OCI-LY7 (cell line): ENCODE measurements around the gene FAM234B. TPM values are rescaled to one million over a fixed set of nuclear protein-coding genes. Genes with fewer than 3 reads are reported as not detected.

Source experiments
- BruUV-seq: library from RNA; stranded (reverse); fragments of 400-500 nt; replicated peaks from 2 replicates; lab custom pipeline; 2021; lab: Mats Ljungman, UMichigan
- CTCF ChIA-PET: fragments of 300-600 bp; sonication (Branson Sonifier 250); formaldehyde crosslinking; loops from one replicate; lab custom pipeline; 2022; ENCODE audit warnings: antibody characterized with exemption; ENCODE audit not compliant: unreplicated experiment; lab: Charles Lee
- POLR2A ChIA-PET: fragments of 300-600 bp; sonication (Branson Sonifier 250); formaldehyde crosslinking; loops from one replicate; lab custom pipeline; 2022; ENCODE audit warnings: antibody characterized with exemption; lab: Charles Lee
- DNase-seq: peaks from one replicate; pipeline ENCODE4 v3.0.0-alpha.2; 2015; ENCODE audit warnings: low spot score
- H2AFZ ChIP-seq: fragments of 200-600 bp; sonication (generic), shearing (Covaris generic); 2 replicates; pipeline ENCODE4 v1.6.1; 2014; ENCODE audit warnings: mild to moderate bottlenecking, antibody characterized with exemption, low read length, moderate library complexity
- H3K27ac ChIP-seq: fragments of 200-600 bp; sonication (generic); 2 replicates; pipeline ENCODE4 v1.5.1; 2014; ENCODE audit warnings: mixed run types, low read depth, mild to moderate bottlenecking, moderate library complexity, low read length, inconsistent platforms; ENCODE audit not compliant: poor library complexity, severe bottlenecking
- H3K36me3 ChIP-seq: fragments of 200-600 bp; sonication (generic); 2 replicates; pipeline ENCODE4 v1.6.1; 2014; ENCODE audit warnings: mild to moderate bottlenecking, antibody characterized with exemption, low read length, moderate library complexity, mixed read lengths; ENCODE audit not compliant: insufficient read depth
- H3K4me1 ChIP-seq: fragments of 200-600 bp; sonication (generic); 2 replicates; pipeline ENCODE4 v1.5.1; 2014; ENCODE audit warnings: mild to moderate bottlenecking, low read length; ENCODE audit not compliant: insufficient read depth, poor library complexity, severe bottlenecking
- H3K4me2 ChIP-seq: fragments of 200-600 bp; sonication (generic); 2 replicates; pipeline ENCODE4 v1.6.1; 2014; ENCODE audit warnings: mild to moderate bottlenecking, low read length
- H3K4me3 ChIP-seq: fragments of 200-600 bp; sonication (generic); 2 replicates; pipeline ENCODE4 v1.5.1; 2014; ENCODE audit warnings: mild to moderate bottlenecking, low read depth, low read length; ENCODE audit not compliant: poor library complexity, severe bottlenecking
- H3K79me2 ChIP-seq: fragments of 200-600 bp; sonication (generic); 2 replicates; pipeline ENCODE4 v1.6.1; 2016; ENCODE audit warnings: low read depth, mild to moderate bottlenecking, low read length, moderate library complexity, mixed read lengths; ENCODE audit not compliant: insufficient read depth
- H3K9me2 ChIP-seq: fragments of 200-600 bp; sonication (generic); 2 replicates; pipeline ENCODE4 v1.6.1; 2016; ENCODE audit warnings: mild to moderate bottlenecking, low read length, mixed read lengths; ENCODE audit not compliant: insufficient read depth
- H3K9me3 ChIP-seq: fragments of 200-600 bp; sonication (generic); 2 replicates; pipeline ENCODE4 v1.6.1; 2014; ENCODE audit warnings: mild to moderate bottlenecking, mixed run types, low read length, mixed read lengths
- H4K20me1 ChIP-seq: fragments of 200-600 bp; sonication (generic); 2 replicates; pipeline ENCODE4 v1.6.1; 2014; ENCODE audit warnings: mild to moderate bottlenecking, antibody characterized with exemption, low read length, moderate library complexity, mixed read lengths; ENCODE audit not compliant: insufficient read depth
- CTCF ChIP-seq: fragments of 200-600 bp; sonication (generic); conservative IDR thresholded peaks from 2 replicates; pipeline ENCODE4 v1.5.1; 2014; ENCODE audit warnings: mild to moderate bottlenecking, antibody characterized with exemption, low read length, moderate library complexity, mixed read lengths
- EZH2phosphoT487 ChIP-seq: fragments of 200-600 bp; sonication (generic); IDR thresholded peaks from 2 replicates; pipeline ENCODE4 v1.6.1; 2018; ENCODE audit warnings: low read depth, borderline replicate concordance, mild to moderate bottlenecking, mixed run types, antibody characterized with exemption, low read length, moderate library complexity, mixed read lengths
- intact Hi-C: fragments of 100-400 bp; cut with micrococcal nuclease; formaldehyde crosslinking; loops from one replicate; pipeline ENCODE4 v1.10.0; 2022; ENCODE audit not compliant: unreplicated experiment
- total RNA-seq, 2 experiments: library from RNA; depleted of rRNA in 1 of 2; stranded (reverse); fragments of >200 nt in 1 of 2; shearing (Covaris generic) in 1 of 2; gene quantifications; 2 replicates each; pipeline ENCODE4 v1.2.3, GENCODE V29; 2014 to 2022

The FAM234B gene
- total RNA-seq, 2 experiments from 2014 or later, result 4.7 to 7.0 TPM

DNA sequence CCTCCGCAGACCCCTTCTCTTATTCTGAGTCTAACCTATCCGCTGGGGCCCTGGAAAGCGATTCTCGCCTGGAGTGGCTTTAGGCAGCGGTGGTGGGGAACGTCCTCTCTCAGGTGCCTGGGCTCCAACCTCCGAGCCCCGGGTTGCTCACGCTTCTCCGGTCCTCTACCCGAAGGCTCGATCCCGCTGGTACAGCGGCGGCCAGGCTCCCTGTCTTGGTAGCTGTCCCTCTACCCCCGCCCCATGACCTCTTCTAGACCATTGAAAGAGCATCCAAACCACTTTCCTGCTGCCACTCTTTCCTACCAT, 43.6 kb upstream of the FAM234B start:
- no peaks in the 10 kb centered on the region for H3K36me3 ChIP-seq
- peak overlapping the region; percentile 69 for H3K4me2 ChIP-seq
- H3K4me1 ChIP-seq, result peaks cover 9% of the 10 kb centered on the region
- no peak for DNase-seq
- no TSS peak for BruUV-seq
- peak overlapping the region; percentile 62 for H3K4me3 ChIP-seq
- no peak overlapping the region for H3K27ac ChIP-seq
- intact Hi-C loops, result loop anchor here (2.0 to 10.0 kb wide), 2 partner anchors 84 to 216 kb away; partner anchors contain the start of gene APOLD1
- ChIA-PET POLR2A (no interaction called here), CTCF (no interaction called here)
- H2AFZ ChIP-seq, result peak overlapping the region; percentile 74
- H3K9me2 ChIP-seq, result no peaks in the 10 kb centered on the region
- H3K79me2 ChIP-seq, result no peaks in the 10 kb centered on the region
- H4K20me1 ChIP-seq, result no peaks in the 10 kb centered on the region
- H3K9me3 ChIP-seq, result no peaks in the 10 kb centered on the region
- TF ChIP-seq CTCF (no peak), EZH2phosphoT487 (no peak)

DNA sequence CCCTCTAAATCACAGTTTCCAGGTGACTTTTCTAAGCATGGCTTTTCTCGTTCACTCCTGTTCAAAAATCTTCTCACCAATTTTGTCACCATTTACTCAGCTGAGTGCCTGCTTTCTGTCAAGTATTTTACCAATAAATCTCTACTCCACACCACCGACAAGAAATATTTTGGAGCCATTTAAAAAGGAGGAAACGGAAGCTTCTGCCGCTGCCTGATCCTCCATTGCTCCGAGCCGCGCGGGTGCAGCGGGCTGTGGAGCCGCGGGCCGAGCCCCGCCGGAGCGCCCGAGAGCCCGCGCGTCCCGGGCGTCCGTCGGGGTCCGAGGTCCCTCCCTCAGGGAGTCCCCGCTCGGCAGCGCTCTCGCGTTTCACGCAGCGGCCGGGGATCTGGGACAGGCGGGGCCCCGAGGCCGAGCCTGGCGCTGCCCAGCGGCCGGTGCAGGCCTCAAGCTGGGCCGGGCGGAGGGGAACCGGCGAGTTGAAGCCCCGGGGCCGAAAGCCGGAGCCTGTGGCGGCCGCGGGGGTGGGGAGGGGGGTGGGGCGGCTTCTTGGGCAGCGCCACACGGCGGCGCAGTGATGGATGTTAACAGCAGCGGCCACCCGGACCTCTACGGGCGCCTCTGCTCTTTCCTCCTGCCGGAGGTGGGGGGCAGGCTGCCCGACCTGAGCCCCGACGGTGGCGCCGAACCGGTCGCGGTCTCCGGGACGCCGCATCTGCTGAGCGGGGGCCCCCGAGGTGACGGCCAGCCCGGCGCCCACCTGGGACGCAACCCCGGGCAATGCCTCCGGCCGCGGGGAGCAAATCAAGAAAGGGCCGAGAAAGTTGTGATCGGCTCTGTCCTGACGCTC, 43.0 kb upstream of the FAM234B start:
- H3K36me3 ChIP-seq, result no peaks in the 10 kb centered on the region
- peak; percentile 31 for DNase-seq
- BruUV-seq, result no TSS peak
- intact Hi-C loops, result loop anchor here (2.0 to 10.0 kb wide), 2 partner anchors 84 to 216 kb away; partner anchors contain the start of gene APOLD1
- no peaks in the 10 kb centered on the region for H4K20me1 ChIP-seq
- H3K4me3 ChIP-seq, result peak overlapping the region; percentile 62
- ChIA-PET POLR2A (interaction anchor here (0.6 kb wide), 1 partner anchor 100 kb away, joined by 3 read pairs; no protein-coding TSS in a partner anchor), CTCF (no interaction called here)
- H3K4me2 ChIP-seq, result peak overlapping the region; percentile 69
- peaks cover 9% of the 10 kb centered on the region for H3K4me1 ChIP-seq
- no peak overlapping the region for H3K27ac ChIP-seq
- no peaks in the 10 kb centered on the region for H3K79me2 ChIP-seq
- H2AFZ ChIP-seq, result peak overlapping the region; percentile 74
- no peaks in the 10 kb centered on the region for H3K9me3 ChIP-seq
- TF ChIP-seq CTCF (peak; percentile 41; the same call in 1 of the 2 replicates), EZH2phosphoT487 (no peak)
- no peaks in the 10 kb centered on the region for H3K9me2 ChIP-seq

GRCh38 chr12:13001775-13002040, 42.5 kb upstream of the FAM234B start:
- no TSS peak for BruUV-seq
- ChIA-PET CTCF (no interaction called here), POLR2A (no interaction called here)
- intact Hi-C loops, result loop anchor here (2.0 to 10.0 kb wide), 2 partner anchors 85 to 217 kb away; partner anchors contain the start of gene APOLD1
- H3K79me2 ChIP-seq, result no peaks in the 10 kb centered on the region
- no peak overlapping the region for H3K4me2 ChIP-seq
- TF ChIP-seq EZH2phosphoT487, result no peak
- no peak for TF ChIP-seq CTCF
- no peaks in the 10 kb centered on the region for H4K20me1 ChIP-seq
- H3K4me3 ChIP-seq, result no peak overlapping the region
- no peaks in the 10 kb centered on the region for H3K9me2 ChIP-seq
- no peak for DNase-seq
- peaks cover 9% of the 10 kb centered on the region for H3K4me1 ChIP-seq
- no peak overlapping the region for H2AFZ ChIP-seq
- H3K9me3 ChIP-seq, result no peaks in the 10 kb centered on the region
- H3K36me3 ChIP-seq, result no peaks in the 10 kb centered on the region
- H3K27ac ChIP-seq, result no peak overlapping the region
